ENCODE results near the gene C9. TPM values are rescaled to one million over a fixed set of nuclear protein-coding genes. Genes with fewer than 3 reads are reported as not detected.

The C9 gene
- total and polyA plus RNA-seq, 2 experiments from 2014 or later = not detected

DNA sequence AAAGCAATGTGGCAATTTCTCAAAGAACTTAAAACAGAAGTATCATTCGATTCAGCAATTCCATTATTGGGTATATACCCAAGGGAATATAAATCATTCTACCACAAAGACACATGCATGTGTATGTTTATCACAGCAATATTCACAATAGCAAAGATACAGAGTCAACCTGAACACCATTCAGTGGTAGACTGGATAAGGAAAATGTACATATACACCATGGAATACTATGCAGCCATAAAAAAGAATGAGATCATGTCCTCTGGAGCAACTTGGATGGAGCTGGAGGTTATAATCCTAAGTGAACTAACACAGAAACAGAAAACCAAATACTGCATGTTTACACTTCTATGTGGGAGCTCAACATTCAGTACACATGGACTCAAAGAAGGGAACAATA lies 123.5 kb downstream of the C9 start:
- no peak for ATAC-seq

More for the DNA sequence above, 123.5 kb downstream of the C9 start:
- H3K27ac Mint-ChIP-seq = no peak overlapping the region
- no peaks in the 10 kb centered on the region for H3K4me1 Mint-ChIP-seq
- H3K27me3 ChIP-seq (ENCODE audit: insufficient read depth) = no peaks in the 10 kb centered on the region
- no peaks in the 10 kb centered on the region for H3F3A ChIP-seq (replicated peaks; ENCODE audit: low read depth)
- H3K27me3 Mint-ChIP-seq (ENCODE audit: insufficient read depth, low read depth, poor library complexity) = no peaks in the 10 kb centered on the region
- H3K4me1 ChIP-seq (ENCODE audit: insufficient read depth) = no peaks in the 10 kb centered on the region
- no peak overlapping the region for H3K4me3 ChIP-seq
- H3K27ac ChIP-seq (ENCODE audit: low read depth) = no peak overlapping the region
- H3K36me3 ChIP-seq (ENCODE audit: insufficient read depth) = no peaks in the 10 kb centered on the region
- H3K9me3 Mint-ChIP-seq = peaks cover 15% of the 10 kb centered on the region
- no peaks in the 10 kb centered on the region for H3K79me2 ChIP-seq (replicated peaks; ENCODE audit: insufficient read depth)
- DNase-seq (ENCODE audit: low spot score) = no peak
- no peaks in the 10 kb centered on the region for H4K20me1 ChIP-seq (replicated peaks; ENCODE audit: insufficient read depth)
- no peak overlapping the region for H2AFZ ChIP-seq
- H3K36me3 Mint-ChIP-seq (ENCODE audit: low read depth) = peaks cover 8% of the 10 kb centered on the region; the same call in 1 of the 3 replicates
- no peak for TF ChIP-seq STAT1 (IDR thresholded peaks at IDR 0.05; ENCODE audit: unreplicated experiment)
- TF ChIP-seq EZH2 (IDR thresholded peaks at IDR 0.05; ENCODE audit: low read depth, unreplicated experiment) = no peak
- TF ChIP-seq, protein P1, sequence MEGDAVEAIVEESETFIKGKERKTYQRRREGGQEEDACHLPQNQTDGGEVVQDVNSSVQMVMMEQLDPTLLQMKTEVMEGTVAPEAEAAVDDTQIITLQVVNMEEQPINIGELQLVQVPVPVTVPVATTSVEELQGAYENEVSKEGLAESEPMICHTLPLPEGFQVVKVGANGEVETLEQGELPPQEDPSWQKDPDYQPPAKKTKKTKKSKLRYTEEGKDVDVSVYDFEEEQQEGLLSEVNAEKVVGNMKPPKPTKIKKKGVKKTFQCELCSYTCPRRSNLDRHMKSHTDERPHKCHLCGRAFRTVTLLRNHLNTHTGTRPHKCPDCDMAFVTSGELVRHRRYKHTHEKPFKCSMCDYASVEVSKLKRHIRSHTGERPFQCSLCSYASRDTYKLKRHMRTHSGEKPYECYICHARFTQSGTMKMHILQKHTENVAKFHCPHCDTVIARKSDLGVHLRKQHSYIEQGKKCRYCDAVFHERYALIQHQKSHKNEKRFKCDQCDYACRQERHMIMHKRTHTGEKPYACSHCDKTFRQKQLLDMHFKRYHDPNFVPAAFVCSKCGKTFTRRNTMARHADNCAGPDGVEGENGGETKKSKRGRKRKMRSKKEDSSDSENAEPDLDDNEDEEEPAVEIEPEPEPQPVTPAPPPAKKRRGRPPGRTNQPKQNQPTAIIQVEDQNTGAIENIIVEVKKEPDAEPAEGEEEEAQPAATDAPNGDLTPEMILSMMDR (conservative IDR thresholded peaks at IDR 0.05; ENCODE audit: low read depth in 2 of 2) = no peak
- TF ChIP-seq, protein P2, sequence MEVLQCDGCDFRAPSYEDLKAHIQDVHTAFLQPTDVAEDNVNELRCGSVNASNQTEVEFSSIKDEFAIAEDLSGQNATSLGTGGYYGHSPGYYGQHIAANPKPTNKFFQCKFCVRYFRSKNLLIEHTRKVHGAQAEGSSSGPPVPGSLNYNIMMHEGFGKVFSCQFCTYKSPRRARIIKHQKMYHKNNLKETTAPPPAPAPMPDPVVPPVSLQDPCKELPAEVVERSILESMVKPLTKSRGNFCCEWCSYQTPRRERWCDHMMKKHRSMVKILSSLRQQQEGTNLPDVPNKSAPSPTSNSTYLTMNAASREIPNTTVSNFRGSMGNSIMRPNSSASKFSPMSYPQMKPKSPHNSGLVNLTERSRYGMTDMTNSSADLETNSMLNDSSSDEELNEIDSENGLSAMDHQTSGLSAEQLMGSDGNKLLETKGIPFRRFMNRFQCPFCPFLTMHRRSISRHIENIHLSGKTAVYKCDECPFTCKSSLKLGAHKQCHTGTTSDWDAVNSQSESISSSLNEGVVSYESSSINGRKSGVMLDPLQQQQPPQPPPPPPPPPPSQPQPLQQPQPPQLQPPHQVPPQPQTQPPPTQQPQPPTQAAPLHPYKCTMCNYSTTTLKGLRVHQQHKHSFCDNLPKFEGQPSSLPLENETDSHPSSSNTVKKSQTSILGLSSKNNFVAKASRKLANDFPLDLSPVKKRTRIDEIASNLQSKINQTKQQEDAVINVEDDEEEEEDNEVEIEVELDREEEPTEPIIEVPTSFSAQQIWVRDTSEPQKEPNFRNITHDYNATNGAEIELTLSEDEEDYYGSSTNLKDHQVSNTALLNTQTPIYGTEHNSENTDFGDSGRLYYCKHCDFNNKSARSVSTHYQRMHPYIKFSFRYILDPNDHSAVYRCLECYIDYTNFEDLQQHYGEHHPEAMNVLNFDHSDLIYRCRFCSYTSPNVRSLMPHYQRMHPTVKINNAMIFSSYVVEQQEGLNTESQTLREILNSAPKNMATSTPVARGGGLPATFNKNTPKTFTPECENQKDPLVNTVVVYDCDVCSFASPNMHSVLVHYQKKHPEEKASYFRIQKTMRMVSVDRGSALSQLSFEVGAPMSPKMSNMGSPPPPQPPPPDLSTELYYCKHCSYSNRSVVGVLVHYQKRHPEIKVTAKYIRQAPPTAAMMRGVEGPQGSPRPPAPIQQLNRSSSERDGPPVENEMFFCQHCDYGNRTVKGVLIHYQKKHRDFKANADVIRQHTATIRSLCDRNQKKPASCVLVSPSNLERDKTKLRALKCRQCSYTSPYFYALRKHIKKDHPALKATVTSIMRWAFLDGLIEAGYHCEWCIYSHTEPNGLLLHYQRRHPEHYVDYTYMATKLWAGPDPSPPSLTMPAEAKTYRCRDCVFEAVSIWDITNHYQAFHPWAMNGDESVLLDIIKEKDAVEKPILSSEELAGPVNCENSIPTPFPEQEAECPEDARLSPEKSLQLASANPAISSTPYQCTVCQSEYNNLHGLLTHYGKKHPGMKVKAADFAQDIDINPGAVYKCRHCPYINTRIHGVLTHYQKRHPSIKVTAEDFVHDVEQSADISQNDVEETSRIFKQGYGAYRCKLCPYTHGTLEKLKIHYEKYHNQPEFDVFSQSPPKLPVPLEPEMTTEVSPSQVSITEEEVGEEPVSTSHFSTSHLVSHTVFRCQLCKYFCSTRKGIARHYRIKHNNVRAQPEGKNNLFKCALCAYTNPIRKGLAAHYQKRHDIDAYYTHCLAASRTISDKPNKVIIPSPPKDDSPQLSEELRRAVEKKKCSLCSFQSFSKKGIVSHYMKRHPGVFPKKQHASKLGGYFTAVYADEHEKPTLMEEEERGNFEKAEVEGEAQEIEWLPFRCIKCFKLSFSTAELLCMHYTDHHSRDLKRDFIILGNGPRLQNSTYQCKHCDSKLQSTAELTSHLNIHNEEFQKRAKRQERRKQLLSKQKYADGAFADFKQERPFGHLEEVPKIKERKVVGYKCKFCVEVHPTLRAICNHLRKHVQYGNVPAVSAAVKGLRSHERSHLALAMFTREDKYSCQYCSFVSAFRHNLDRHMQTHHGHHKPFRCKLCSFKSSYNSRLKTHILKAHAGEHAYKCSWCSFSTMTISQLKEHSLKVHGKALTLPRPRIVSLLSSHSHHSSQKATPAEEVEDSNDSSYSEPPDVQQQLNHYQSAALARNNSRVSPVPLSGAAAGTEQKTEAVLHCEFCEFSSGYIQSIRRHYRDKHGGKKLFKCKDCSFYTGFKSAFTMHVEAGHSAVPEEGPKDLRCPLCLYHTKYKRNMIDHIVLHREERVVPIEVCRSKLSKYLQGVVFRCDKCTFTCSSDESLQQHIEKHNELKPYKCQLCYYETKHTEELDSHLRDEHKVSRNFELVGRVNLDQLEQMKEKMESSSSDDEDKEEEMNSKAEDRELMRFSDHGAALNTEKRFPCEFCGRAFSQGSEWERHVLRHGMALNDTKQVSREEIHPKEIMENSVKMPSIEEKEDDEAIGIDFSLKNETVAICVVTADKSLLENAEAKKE (CRISPR knock-in tag; IDR thresholded peaks at IDR 0.05) = no peak
- no peak for TF ChIP-seq ZNF114 (CRISPR knock-in tag; IDR thresholded peaks at IDR 0.05)
- TF ChIP-seq NANOG (IDR thresholded peaks at IDR 0.05; ENCODE audit: borderline replicate concordance) = no peak
- TF ChIP-seq EZH2phosphoT487 (IDR thresholded peaks at IDR 0.05; ENCODE audit: unreplicated experiment) = no peak
- TF ChIP-seq, protein P3, sequence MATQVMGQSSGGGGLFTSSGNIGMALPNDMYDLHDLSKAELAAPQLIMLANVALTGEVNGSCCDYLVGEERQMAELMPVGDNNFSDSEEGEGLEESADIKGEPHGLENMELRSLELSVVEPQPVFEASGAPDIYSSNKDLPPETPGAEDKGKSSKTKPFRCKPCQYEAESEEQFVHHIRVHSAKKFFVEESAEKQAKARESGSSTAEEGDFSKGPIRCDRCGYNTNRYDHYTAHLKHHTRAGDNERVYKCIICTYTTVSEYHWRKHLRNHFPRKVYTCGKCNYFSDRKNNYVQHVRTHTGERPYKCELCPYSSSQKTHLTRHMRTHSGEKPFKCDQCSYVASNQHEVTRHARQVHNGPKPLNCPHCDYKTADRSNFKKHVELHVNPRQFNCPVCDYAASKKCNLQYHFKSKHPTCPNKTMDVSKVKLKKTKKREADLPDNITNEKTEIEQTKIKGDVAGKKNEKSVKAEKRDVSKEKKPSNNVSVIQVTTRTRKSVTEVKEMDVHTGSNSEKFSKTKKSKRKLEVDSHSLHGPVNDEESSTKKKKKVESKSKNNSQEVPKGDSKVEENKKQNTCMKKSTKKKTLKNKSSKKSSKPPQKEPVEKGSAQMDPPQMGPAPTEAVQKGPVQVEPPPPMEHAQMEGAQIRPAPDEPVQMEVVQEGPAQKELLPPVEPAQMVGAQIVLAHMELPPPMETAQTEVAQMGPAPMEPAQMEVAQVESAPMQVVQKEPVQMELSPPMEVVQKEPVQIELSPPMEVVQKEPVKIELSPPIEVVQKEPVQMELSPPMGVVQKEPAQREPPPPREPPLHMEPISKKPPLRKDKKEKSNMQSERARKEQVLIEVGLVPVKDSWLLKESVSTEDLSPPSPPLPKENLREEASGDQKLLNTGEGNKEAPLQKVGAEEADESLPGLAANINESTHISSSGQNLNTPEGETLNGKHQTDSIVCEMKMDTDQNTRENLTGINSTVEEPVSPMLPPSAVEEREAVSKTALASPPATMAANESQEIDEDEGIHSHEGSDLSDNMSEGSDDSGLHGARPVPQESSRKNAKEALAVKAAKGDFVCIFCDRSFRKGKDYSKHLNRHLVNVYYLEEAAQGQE (IDR thresholded peaks at IDR 0.05; ENCODE audit: unreplicated experiment) = no peak
- TF ChIP-seq POLR2AphosphoS5 (IDR thresholded peaks at IDR 0.05; ENCODE audit: low read depth) = no peak
- no peak for TF ChIP-seq JUNB (IDR thresholded peaks at IDR 0.05; ENCODE audit: unreplicated experiment)
- TF ChIP-seq ZNF331 (CRISPR knock-in tag; IDR thresholded peaks at IDR 0.05; ENCODE audit: low read depth) = no peak
- TF ChIP-seq CREB1 (CRISPR knock-in tag; IDR thresholded peaks at IDR 0.05; ENCODE audit: low read depth) = no peak
- TF ChIP-seq, protein P4, sequence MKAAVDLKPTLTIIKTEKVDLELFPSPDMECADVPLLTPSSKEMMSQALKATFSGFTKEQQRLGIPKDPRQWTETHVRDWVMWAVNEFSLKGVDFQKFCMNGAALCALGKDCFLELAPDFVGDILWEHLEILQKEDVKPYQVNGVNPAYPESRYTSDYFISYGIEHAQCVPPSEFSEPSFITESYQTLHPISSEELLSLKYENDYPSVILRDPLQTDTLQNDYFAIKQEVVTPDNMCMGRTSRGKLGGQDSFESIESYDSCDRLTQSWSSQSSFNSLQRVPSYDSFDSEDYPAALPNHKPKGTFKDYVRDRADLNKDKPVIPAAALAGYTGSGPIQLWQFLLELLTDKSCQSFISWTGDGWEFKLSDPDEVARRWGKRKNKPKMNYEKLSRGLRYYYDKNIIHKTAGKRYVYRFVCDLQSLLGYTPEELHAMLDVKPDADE (IDR thresholded peaks at IDR 0.05) = no peak
- no peaks in the 10 kb centered on the region for H3K9me2 ChIP-seq (ENCODE audit: insufficient read depth)
- H3K4me2 ChIP-seq = no peak overlapping the region
- no peak overlapping the region for H3K4me3 Mint-ChIP-seq

Measured in GM23338 (cell line).